Transverse colon (tissue), 4 donors: ENCODE measurements around the gene FCHSD2. TPM values are rescaled to one million over a fixed set of nuclear protein-coding genes. Genes with fewer than 3 reads are reported as not detected.

Experiments
- DNase-seq: peaks from one replicate; pipeline ENCODE4 v3.0.0-alpha.2; 2019
- H3K27ac ChIP-seq, 4 donors: fragments of 200-600 bp; sonication (generic); 2 replicates each; pipeline ENCODE4 v1.5.1; 2016 to 2018; ENCODE audit warnings: inconsistent platforms in 4 of 4
- H3K27me3 ChIP-seq: fragments of 200-600 bp; sonication (generic); 2 replicates; pipeline ENCODE4 v1.5.1; 2017; ENCODE audit warnings: inconsistent platforms
- H3K36me3 ChIP-seq, 4 donors: fragments of 200-600 bp; sonication (generic); 2 replicates each; pipeline ENCODE4 v1.5.1; 2017 to 2019; ENCODE audit warnings: inconsistent platforms in 4 of 4
- H3K4me1 ChIP-seq, 4 donors: fragments of 200-600 bp; sonication (generic); 2 replicates each; pipeline ENCODE4 v1.5.1; 2017 to 2020; ENCODE audit warnings: inconsistent platforms in 4 of 4
- H3K4me3 ChIP-seq, 4 donors: fragments of 200-600 bp; sonication (generic); 1 replicate in 1 of 4; 2 replicates in 3 of 4; pipeline versions ENCODE4 v1.5.1 to v1.6.1; 2017 to 2019; ENCODE audit warnings: inconsistent platforms in 4 of 4
- H3K9me3 ChIP-seq, 2 donors: fragments of 200-600 bp; sonication (generic); 2 replicates each; pipeline ENCODE4 v1.5.1; 2017 to 2019; ENCODE audit warnings: inconsistent platforms in 2 of 2
- EP300 ChIP-seq: sonication (generic); formaldehyde crosslinking; IDR thresholded peaks from one replicate; pipeline ENCODE4 v1.6.1; 2017; ENCODE audit warnings: antibody characterized with exemption, low read depth
- POLR2A ChIP-seq: fragments of 450-650 bp; IDR thresholded peaks from one replicate; pipeline ENCODE4 v1.6.1; 2016; ENCODE audit warnings: antibody characterized with exemption, mild to moderate bottlenecking, moderate library complexity
- POLR2AphosphoS5 ChIP-seq, 3 donors: sonication (generic); formaldehyde crosslinking; IDR thresholded peaks; one replicate each; pipeline ENCODE4 v1.6.1; 2016; ENCODE audit warnings: antibody characterized with exemption in 3 of 3
- WGBS, 2 donors: methylation state at CpG; one replicate each; pipeline ENCODE4 v1.1.5; 2018; ENCODE audit warnings: low coverage in 1 of 2; 5-methylcytosine and 5-hydroxymethylcytosine counted together
- in situ Hi-C, 4 donors: fragments of 200-750 bp; cut with MboI; loops; one replicate each; pipeline versions ENCODE4 v1.15.0 to v1.15.1; 2017; ENCODE audit warnings: low sequenced_read_pairs in 3 of 4, low pct_ligation_motif_present in 1 of 4, low pct_unique_long_range_greater_than_20kb in 1 of 4
- intact Hi-C: fragments of 100-400 bp; cut with DNase I; formaldehyde crosslinking; loops from one replicate; pipeline ENCODE4 v1.15.1; 2023; ENCODE audit warnings: low total_unique reads
- total RNA-seq, 4 donors: library from RNA; depleted of rRNA; stranded (reverse); fragments of >200 nt; gene quantifications; one replicate each; pipeline ENCODE4 v1.1.0, GENCODE V29; 2016
- TF ChIP-seq, protein P1 (sequence below), 5 experiments: fragments of 200-600 bp in 3 of 5; fragments of 450-650 bp in 2 of 5; sonication (generic) in 3 of 5; IDR thresholded peaks; 1 replicate in 2 of 5; 2 replicates in 3 of 5; pipeline ENCODE4 v1.5.1; 2016 to 2017; ENCODE audit warnings: antibody characterized with exemption in 5 of 5, inconsistent platforms in 3 of 5, mild to moderate bottlenecking in 2 of 5, moderate library complexity in 1 of 5

FCHSD2 gene
- total RNA-seq, 4 donors from 2014 or later = 9.1 to 15.9 (median 15.0) TPM

DNA sequence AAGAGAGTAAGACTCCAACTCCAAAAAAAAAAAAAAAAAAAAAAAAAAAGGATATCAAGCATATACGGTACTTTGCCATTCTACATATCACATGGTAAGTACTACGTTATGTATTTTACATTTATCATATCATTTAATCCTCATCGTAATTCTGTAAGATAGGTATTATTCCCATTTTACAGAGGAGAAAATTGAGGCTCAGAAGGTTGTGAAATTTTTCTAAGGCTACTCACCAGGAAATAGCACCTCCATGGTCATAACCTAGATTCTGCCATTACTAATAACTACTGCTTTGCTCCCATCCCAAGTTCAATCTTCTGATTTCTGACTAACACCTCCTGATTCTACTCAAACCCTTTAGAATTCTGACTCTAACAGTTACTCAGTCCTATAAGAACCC, 138.0 kb downstream of the FCHSD2 start:
- Histone ChIP-seq H3K36me3 (no peaks in the 10 kb centered on the region), H3K27ac (no peak overlapping the region), H3K9me3 (no peaks in the 10 kb centered on the region), H3K4me1 (no peaks in the 10 kb centered on the region), H3K27me3 (no peaks in the 10 kb centered on the region), H3K4me3 (no peak overlapping the region)
- DNase-seq = no peak
- in situ Hi-C loops = no loop called here
- WGBS, 2 donors = 97 to 100% methylated on average over 3 of the region's 3 CpGs
- intact Hi-C loops = no loop called here
- no peak for TF ChIP-seq POLR2A
- no peak for TF ChIP-seq EP300
- TF ChIP-seq, protein P1, sequence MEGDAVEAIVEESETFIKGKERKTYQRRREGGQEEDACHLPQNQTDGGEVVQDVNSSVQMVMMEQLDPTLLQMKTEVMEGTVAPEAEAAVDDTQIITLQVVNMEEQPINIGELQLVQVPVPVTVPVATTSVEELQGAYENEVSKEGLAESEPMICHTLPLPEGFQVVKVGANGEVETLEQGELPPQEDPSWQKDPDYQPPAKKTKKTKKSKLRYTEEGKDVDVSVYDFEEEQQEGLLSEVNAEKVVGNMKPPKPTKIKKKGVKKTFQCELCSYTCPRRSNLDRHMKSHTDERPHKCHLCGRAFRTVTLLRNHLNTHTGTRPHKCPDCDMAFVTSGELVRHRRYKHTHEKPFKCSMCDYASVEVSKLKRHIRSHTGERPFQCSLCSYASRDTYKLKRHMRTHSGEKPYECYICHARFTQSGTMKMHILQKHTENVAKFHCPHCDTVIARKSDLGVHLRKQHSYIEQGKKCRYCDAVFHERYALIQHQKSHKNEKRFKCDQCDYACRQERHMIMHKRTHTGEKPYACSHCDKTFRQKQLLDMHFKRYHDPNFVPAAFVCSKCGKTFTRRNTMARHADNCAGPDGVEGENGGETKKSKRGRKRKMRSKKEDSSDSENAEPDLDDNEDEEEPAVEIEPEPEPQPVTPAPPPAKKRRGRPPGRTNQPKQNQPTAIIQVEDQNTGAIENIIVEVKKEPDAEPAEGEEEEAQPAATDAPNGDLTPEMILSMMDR (IDR thresholded peaks at IDR 0.05) = no peak
- no peak for TF ChIP-seq POLR2AphosphoS5 (IDR thresholded peaks at IDR 0.05)

DNA sequence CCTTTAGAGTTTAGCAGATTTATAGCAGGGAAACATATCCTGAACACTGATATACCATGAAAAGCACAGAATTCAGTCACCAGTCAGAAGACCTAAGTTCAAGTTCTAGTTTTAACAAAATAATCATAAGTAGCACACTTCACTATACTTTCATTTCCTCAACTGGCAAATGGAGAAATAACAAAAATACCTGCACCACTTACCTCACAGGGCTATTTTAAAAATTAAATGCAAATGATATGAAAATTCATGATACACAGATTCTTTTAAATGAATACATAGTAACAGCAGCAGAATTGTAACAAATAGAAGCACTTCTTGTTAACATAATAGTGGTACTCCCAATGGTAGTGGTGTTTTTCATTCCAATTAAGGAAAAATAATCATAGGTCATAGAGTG, 139.0 kb downstream of the FCHSD2 start:
- TF ChIP-seq POLR2A = no peak
- TF ChIP-seq, protein P1 (IDR thresholded peaks at IDR 0.05) = no peak
- TF ChIP-seq EP300 = no peak
- TF ChIP-seq POLR2AphosphoS5 (IDR thresholded peaks at IDR 0.05) = no peak
- Histone ChIP-seq H3K4me1 (no peaks in the 10 kb centered on the region), H3K27ac (no peak overlapping the region), H3K9me3 (no peaks in the 10 kb centered on the region), H3K4me3 (no peak overlapping the region), H3K36me3 (no peaks in the 10 kb centered on the region), H3K27me3 (no peaks in the 10 kb centered on the region)
- no peak for DNase-seq
- intact Hi-C loops (no loop called here), in situ Hi-C loops (no loop called here)

DNA sequence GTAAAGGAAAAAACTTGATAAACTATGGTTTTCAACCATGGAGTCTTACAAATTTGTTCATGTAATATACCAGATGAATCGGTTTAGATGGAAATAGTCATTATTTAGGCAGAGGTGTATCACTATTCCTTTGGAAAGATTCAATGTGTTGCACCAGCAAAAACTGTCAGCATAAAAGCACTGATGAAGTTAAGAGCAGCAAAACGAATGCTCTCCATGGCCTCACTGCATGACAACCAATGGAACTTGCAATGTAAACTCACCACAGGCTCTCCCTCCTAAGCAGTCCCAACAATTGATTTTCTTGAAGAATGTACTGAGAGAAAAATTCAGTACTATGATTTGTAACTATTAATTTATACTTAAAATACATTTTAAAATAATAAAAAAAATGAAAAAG, 139.9 kb downstream of the FCHSD2 start:
- Histone ChIP-seq H3K9me3 (no peaks in the 10 kb centered on the region), H3K4me1 (no peaks in the 10 kb centered on the region), H3K4me3 (no peak overlapping the region), H3K27ac (no peak overlapping the region), H3K27me3 (no peaks in the 10 kb centered on the region), H3K36me3 (no peaks in the 10 kb centered on the region)
- in situ Hi-C loops = no loop called here
- intact Hi-C loops = no loop called here
- TF ChIP-seq POLR2AphosphoS5 (IDR thresholded peaks at IDR 0.05) (no peak), POLR2A (no peak), EP300 (no peak)
- TF ChIP-seq, protein P1 (IDR thresholded peaks at IDR 0.05) = no peak
- no peak for DNase-seq
- WGBS, 2 donors = 77 to 86% methylated on average over 2 of the region's 2 CpGs

DNA sequence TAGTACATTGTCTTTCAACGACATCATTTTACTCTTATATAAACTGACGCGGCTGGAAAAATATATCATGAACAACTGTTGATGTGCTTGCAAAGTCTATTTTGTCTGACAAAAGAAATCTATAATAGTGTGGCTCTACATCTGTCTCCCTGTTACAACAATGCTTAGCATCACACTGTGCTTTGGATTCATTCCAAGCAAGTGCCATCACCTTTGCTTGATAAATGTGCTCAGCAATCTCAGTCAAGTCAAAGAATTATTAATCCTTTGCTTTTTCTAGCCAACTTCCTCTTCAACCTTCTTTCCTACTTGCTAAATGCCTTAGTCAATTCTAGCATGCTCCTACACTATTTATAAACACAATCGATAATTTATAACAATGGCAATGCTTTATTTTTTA, 140.5 kb downstream of the FCHSD2 start:
- no peak for TF ChIP-seq EP300
- intact Hi-C loops (no loop called here), in situ Hi-C loops (no loop called here)
- Histone ChIP-seq H3K4me3 (no peak overlapping the region), H3K27ac (no peak overlapping the region), H3K4me1 (no peaks in the 10 kb centered on the region), H3K27me3 (no peaks in the 10 kb centered on the region), H3K36me3 (no peaks in the 10 kb centered on the region), H3K9me3 (no peaks in the 10 kb centered on the region)
- DNase-seq = no peak
- 76 to 78% methylated on average over 4 of the region's 4 CpGs for WGBS, 2 donors

DNA sequence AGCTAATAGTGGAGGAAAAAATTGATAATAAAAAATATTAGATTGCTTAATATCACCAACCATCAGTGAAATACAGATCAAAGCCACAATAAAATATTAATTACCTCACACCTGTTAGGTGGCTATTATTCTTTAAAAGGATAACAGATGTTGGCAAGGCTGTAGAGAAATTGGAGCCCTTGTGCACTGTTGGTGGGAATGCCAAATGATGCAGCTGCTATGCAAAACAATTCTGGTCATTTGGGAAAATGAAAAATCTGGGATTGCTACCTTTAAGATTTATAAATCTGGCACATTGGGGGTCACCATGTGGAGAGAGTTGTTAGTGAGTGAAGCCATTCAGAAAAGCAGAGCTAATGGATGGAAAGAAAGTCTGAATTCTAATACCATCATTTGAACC, 143.4 kb downstream of the FCHSD2 start:
- H3K27ac ChIP-seq = no peak overlapping the region
- no peaks in the 10 kb centered on the region for H3K27me3 ChIP-seq
- no peaks in the 10 kb centered on the region for H3K9me3 ChIP-seq
- intact Hi-C loops (no loop called here), in situ Hi-C loops (no loop called here)
- DNase-seq = no peak
- TF ChIP-seq, protein P1 (IDR thresholded peaks at IDR 0.05) = no peak
- no peak for TF ChIP-seq POLR2AphosphoS5 (IDR thresholded peaks at IDR 0.05)
- TF ChIP-seq EP300 = no peak
- TF ChIP-seq POLR2A = no peak
- H3K4me3 ChIP-seq = no peak overlapping the region
- H3K4me1 ChIP-seq = no peaks in the 10 kb centered on the region
- H3K36me3 ChIP-seq = no peaks in the 10 kb centered on the region
